Fibroblast of villous mesenchyme (primary cell): ENCODE measurements around the gene TPCN2. TPM values are rescaled to one million over a fixed set of nuclear protein-coding genes. Genes with fewer than 3 reads are reported as not detected.

Source experiments
- DNase-seq: peaks from one replicate; pipeline ENCODE4 v3.0.0-alpha.2; 2010; ENCODE audit warnings: low read depth
- H3K4me3 ChIP-seq: 2 replicates; pipeline ENCODE4 v1.5.1; 2011; ENCODE audit warnings: low read depth, mild to moderate bottlenecking, low read length
- total RNA-seq: library from RNA; depleted of rRNA; stranded (reverse); fragments of >200 nt; gene quantifications from 2 replicates; pipeline ENCODE4 v1.2.3, GENCODE V29; 2012
- TF ChIP-seq, protein P1 (sequence below): IDR thresholded peaks from 2 replicates; pipeline ENCODE4 v1.5.1; 2012; ENCODE audit warnings: low read depth, mild to moderate bottlenecking, low read length; ENCODE audit not compliant: insufficient read depth

TPCN2 gene
- total RNA-seq, 1 donor: 10.4 TPM

DNA sequence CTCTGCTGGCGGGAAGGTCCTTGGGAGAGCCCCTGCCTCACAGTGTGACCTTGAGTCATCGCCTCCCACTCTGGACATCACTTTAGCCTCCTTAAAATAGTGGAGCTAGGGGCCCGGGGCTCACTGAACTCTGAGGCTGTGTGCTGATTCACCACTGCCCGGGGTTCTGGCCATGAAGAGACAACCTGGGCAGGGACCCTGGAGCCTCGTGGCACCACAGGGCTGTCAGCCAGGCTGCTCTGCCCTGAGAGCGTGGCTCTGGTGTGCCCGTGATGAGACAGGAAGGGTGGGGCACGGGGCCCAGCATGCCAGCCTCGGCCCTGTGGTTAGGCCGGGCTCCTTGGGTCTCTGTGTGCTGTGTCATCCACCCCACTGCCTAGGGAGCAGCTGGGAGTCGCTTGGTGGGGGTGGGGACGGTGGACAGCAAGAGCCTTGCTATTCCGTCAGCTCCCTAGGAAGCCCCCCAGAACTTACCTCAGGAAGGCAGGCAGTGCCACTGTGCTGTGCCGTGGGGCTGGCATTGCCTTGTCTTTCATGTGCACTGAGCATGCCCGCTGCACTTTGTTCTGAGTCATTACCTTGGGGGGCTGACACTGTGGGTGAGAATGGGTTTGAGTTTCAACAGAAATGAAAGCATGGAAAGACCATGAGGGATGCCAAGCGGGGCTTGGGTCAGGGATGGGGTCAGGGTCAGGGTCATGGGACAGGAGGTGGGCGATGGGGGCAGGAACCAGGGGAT lies 31.7 kb downstream of the TPCN2 start:
- peak; percentile 15 for DNase-seq
- TF ChIP-seq, protein P1, sequence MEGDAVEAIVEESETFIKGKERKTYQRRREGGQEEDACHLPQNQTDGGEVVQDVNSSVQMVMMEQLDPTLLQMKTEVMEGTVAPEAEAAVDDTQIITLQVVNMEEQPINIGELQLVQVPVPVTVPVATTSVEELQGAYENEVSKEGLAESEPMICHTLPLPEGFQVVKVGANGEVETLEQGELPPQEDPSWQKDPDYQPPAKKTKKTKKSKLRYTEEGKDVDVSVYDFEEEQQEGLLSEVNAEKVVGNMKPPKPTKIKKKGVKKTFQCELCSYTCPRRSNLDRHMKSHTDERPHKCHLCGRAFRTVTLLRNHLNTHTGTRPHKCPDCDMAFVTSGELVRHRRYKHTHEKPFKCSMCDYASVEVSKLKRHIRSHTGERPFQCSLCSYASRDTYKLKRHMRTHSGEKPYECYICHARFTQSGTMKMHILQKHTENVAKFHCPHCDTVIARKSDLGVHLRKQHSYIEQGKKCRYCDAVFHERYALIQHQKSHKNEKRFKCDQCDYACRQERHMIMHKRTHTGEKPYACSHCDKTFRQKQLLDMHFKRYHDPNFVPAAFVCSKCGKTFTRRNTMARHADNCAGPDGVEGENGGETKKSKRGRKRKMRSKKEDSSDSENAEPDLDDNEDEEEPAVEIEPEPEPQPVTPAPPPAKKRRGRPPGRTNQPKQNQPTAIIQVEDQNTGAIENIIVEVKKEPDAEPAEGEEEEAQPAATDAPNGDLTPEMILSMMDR: no peak

DNA sequence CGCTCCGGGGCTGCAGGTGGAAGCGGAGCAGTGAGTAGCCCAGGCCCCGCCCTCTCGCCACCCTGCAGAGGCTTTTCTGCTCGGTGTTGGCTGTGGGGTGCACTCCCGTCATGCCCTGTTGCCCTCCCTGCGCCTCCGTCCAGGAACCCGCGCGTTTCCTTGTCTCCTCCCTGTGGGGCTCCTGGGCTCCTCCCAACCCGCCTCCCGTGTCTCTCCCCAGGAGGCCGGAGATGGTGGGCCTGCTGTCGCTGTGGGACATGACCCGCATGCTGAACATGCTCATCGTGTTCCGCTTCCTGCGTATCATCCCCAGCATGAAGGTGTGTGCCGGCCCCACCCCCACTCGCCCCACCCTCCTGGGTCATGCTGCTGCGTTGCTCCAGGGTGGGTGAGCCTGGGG lies 32.4 kb downstream of the TPCN2 start:
- TF ChIP-seq, protein P1: no peak
- H3K4me3 ChIP-seq: no peak overlapping the region
- no peak for DNase-seq

More for the DNA sequence above, 31.7 kb downstream of the TPCN2 start:
- no peak overlapping the region for H3K4me3 ChIP-seq

DNA sequence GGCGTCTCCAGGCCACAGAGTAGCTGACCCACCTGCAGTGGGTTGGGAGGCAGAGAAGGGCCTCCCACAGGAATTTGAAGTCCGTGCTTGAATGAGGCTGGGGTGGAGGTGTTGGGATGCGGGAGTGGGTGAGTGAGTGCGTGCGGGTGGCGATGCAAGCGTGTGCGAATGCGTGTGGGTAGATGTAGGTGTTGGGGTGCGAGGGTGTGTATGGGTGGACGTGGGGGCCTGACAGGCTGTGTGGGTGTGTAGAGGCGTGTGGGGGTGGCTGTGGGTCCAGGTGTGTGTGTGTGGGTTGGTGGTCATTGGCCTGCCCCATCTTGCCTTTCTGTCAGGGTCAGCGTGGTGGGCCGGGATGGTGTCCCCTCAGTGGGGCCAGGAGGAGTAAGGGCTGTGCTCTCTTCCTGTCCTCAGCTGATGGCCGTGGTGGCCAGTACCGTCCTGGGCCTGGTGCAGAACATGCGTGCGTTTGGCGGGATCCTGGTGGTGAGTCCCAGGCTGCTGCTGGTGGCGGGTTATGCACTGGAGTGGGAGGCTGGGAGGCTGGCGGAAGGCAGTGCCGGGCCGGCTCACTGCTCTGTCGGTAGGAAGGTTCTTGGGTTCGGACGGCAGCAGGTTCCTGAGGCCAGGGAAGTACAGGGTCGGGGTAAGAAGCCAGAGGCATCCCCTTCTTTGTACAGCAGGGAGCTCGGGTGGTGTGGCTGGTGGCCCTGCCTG lies 35.0 kb downstream of the TPCN2 start:
- TF ChIP-seq, protein P1: no peak

DNA sequence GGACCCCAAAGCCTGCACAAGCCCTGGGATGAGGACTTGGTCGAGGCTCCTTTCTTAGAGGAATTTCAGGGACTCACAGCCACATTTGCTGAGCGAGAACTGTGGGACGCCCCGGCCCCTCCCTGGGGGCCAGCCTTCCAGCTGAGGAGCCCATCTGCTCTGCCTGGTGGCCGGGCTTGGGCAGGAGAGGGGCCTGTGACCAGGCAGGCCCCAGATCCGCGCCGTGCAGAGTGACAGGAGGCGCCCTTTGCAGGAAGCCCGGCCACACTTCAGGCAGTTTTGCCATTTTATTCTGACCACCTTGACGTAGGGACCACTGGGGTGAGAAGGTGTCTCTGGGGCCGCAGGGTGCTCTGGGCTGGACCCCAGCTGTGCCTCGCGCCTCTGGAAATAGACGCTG lies 35.6 kb downstream of the TPCN2 start:
- no peak overlapping the region for H3K4me3 ChIP-seq
- no peak for DNase-seq
- TF ChIP-seq, protein P1: no peak

More for the DNA sequence above, 35.0 kb downstream of the TPCN2 start:
- no peak for DNase-seq
- H3K4me3 ChIP-seq: no peak overlapping the region

DNA sequence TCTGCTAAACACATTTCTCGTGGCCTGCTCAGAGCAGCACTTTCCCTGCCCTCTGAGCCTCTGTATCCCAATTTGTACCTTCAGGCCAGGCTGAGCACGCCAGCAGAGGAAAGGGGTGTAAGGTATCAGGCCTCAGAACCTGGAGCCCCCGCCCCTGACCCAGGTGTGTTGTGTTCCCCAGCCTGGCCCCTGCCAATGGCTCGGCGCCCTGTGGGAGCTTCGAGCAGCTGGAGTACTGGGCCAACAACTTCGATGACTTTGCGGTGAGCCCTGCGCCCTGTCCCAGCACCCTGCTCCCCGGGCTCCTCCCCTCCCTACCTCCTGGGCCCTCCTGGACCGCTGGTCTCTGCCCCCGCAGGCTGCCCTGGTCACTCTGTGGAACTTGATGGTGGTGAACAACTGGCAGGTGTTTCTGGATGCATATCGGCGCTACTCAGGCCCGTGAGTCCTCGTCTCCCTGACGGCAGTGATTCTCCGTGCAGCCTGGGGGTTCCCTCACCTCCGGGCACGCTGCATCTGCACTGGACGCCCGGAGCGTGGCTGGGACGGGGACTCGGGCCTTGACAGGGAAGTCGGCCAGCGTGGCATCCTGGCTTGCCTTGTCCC lies 36.9 kb downstream of the TPCN2 start:
- H3K4me3 ChIP-seq: no peak overlapping the region
- DNase-seq: no peak
- TF ChIP-seq, protein P1: no peak

DNA sequence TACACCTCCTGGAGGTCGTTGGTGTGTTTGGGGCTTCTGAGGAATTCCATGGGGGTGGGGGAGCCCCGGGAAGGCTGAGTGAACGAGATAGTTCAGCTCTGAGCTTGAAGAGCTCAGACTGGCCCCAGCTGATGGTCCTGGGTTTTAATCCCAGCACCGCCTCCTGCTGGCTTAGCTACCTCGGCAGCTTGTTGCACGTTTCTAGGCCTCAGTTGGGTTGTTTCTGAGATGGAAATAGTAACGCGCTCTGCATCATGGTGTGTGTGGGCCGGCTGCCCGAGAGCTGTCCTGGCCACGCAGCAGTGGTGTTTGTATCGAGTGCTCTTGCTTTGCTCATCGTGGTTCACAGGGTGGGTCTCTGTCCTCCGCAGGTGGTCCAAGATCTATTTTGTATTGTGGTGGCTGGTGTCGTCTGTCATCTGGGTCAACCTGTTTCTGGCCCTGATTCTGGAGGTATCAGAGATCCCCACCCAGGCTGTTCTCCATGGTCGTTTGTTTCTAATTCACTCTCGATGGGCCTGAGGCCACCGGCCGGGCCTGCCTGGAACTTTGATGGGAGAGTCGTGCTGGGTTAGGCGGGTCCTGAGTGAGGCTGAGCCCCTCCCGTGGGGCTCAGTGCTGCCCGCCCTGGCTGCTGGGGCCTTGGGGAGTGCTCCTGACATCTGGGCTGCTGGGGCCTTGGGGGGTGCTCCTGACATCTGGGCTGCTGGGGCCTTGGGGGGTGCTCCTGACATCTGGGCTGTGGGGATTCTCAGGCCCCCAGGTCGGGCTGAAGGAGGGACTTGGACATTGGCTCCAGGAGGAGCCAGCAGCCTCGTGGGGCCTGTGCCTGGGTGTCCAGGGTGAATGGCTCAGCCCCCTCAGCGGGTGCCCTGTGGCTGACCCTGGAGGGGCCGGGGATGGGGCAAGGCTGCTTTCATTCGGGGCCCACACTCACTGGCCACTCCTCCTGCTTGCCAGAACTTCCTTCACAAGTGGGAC lies 37.7 kb downstream of the TPCN2 start:
- no peak overlapping the region for H3K4me3 ChIP-seq
- DNase-seq: peak; percentile 17
- TF ChIP-seq, protein P1: no peak
